Prostate gland (tissue), 2 donors: ENCODE data around the gene CACNA1S. TPM values are rescaled to one million over a fixed set of nuclear protein-coding genes. Genes with fewer than 3 reads are reported as not detected.

Experiments used
- DNase-seq: peaks from one replicate; pipeline ENCODE4 v3.0.0-alpha.2; 2019; ENCODE audit warnings: low spot score
- H3K27ac ChIP-seq, 2 donors: fragments of 200-600 bp; sonication (generic); 2 replicates each; pipeline ENCODE4 v1.5.1; 2017 to 2019
- H3K27me3 ChIP-seq: fragments of 200-600 bp; sonication (generic); replicated peaks from 2 replicates; pipeline ENCODE4 v1.5.1; 2019; ENCODE audit not compliant: insufficient read depth
- H3K36me3 ChIP-seq, 2 donors: fragments of 200-600 bp; sonication (generic); 1 replicate in 1 of 2; 2 replicates in 1 of 2; pipeline versions ENCODE4 v1.5.1 to v1.8.1; 2017 to 2019
- H3K4me1 ChIP-seq: fragments of 200-600 bp; sonication (generic); replicated peaks from 2 replicates; pipeline ENCODE4 v1.5.1; 2019
- H3K4me3 ChIP-seq, 2 donors: fragments of 200-600 bp; sonication (generic); 2 replicates each; pipeline ENCODE4 v1.5.1; 2017 to 2019
- H3K9me3 ChIP-seq: fragments of 200-600 bp; sonication (generic); 2 replicates; pipeline ENCODE4 v1.5.1; 2017
- POLR2A ChIP-seq: fragments of 450-650 bp; IDR thresholded peaks from one replicate; pipeline ENCODE4 v1.6.1; 2016; ENCODE audit warnings: antibody characterized with exemption, mild to moderate bottlenecking
- POLR2AphosphoS5 ChIP-seq: sonication (generic); formaldehyde crosslinking; IDR thresholded peaks from one replicate; pipeline ENCODE4 v1.6.1; 2017; ENCODE audit warnings: antibody characterized with exemption
- WGBS: methylation state at CpG from one replicate; pipeline ENCODE4 v1.1.5; 2018; 5-methylcytosine and 5-hydroxymethylcytosine counted together
- intact Hi-C: fragments of 100-400 bp; cut with DNase I; formaldehyde crosslinking; loops from one replicate; pipeline ENCODE4 v1.14.2; 2022
- total RNA-seq, 2 donors: library from RNA; depleted of rRNA; stranded (reverse); fragments of >200 nt; gene quantifications; one replicate each; pipeline ENCODE4 v1.1.0, GENCODE V29; 2016
- TF ChIP-seq, protein P1 (sequence below), 4 experiments: fragments of 200-600 bp in 2 of 4; fragments of 450-650 bp in 2 of 4; sonication (generic) in 2 of 4; IDR thresholded peaks; 1 replicate in 3 of 4; 2 replicates in 1 of 4; pipeline ENCODE4 v1.5.1; 2016 to 2019; ENCODE audit warnings: antibody characterized with exemption in 4 of 4, mild to moderate bottlenecking in 2 of 4, moderate library complexity in 2 of 4

Gene CACNA1S
- total RNA-seq, 2 donors from 2014 or later: 0.55 TPM; not detected in 1

DNA sequence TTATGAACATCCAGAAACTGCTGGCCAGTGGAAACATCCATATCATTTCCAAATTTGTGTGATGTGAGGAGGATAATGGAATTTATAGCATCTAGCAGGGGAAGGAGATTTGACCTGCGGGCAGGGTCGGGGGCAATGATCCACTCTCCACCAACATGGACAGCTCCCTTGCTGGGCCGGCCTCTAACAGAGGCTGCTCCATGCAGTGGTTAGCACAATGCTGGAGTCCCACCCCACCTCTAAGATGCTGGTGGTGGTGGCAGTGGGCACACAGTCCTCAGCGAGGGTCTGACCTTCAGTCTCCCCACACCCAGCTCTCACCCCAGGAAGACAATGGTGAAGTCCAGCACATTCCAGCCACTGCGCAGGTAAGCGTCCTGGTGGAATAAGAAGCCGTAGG lies 18.7 kb downstream of the CACNA1S start:
- Histone ChIP-seq H3K9me3 (no peaks in the 10 kb centered on the region), H3K27me3 (no peaks in the 10 kb centered on the region), H3K27ac (no peak overlapping the region), H3K36me3 (no peaks in the 10 kb centered on the region), H3K4me3 (no peak overlapping the region), H3K4me1 (no peaks in the 10 kb centered on the region)
- DNase-seq: no peak
- WGBS: 87% methylated on average over 7 of the region's 7 CpGs
- intact Hi-C loops: no loop called here
- TF ChIP-seq, protein P1, sequence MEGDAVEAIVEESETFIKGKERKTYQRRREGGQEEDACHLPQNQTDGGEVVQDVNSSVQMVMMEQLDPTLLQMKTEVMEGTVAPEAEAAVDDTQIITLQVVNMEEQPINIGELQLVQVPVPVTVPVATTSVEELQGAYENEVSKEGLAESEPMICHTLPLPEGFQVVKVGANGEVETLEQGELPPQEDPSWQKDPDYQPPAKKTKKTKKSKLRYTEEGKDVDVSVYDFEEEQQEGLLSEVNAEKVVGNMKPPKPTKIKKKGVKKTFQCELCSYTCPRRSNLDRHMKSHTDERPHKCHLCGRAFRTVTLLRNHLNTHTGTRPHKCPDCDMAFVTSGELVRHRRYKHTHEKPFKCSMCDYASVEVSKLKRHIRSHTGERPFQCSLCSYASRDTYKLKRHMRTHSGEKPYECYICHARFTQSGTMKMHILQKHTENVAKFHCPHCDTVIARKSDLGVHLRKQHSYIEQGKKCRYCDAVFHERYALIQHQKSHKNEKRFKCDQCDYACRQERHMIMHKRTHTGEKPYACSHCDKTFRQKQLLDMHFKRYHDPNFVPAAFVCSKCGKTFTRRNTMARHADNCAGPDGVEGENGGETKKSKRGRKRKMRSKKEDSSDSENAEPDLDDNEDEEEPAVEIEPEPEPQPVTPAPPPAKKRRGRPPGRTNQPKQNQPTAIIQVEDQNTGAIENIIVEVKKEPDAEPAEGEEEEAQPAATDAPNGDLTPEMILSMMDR (IDR thresholded peaks at IDR 0.05): no peak
- TF ChIP-seq POLR2A (no peak), POLR2AphosphoS5 (no peak)

DNA sequence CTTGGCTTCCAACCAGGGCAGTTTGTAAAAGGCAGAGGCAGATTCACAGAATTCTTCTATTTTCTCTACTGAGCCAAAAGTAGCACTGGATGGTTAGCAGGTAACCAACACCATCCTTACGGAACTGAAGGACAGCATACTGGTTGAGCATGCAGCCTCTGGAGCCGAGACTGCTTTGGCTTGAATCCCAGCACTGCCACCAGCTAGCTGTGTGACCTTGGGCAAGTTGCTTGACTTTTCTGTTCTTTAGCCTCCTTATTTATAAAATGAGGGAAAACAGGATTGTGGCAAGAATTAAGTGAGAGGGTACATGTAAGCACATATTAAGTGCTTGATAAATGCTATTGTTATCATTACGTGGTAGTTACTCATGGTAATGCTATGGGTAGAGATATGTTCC lies 19.5 kb downstream of the CACNA1S start:
- TF ChIP-seq POLR2AphosphoS5 (no peak), POLR2A (no peak)
- TF ChIP-seq, protein P1 (IDR thresholded peaks at IDR 0.05): no peak
- Histone ChIP-seq H3K4me1 (no peaks in the 10 kb centered on the region), H3K9me3 (no peaks in the 10 kb centered on the region), H3K27ac (no peak overlapping the region), H3K27me3 (no peaks in the 10 kb centered on the region), H3K4me3 (no peak overlapping the region), H3K36me3 (no peaks in the 10 kb centered on the region)
- intact Hi-C loops: no loop called here
- WGBS: 65% methylated on average over 3 of the region's 3 CpGs
- no peak for DNase-seq

DNA sequence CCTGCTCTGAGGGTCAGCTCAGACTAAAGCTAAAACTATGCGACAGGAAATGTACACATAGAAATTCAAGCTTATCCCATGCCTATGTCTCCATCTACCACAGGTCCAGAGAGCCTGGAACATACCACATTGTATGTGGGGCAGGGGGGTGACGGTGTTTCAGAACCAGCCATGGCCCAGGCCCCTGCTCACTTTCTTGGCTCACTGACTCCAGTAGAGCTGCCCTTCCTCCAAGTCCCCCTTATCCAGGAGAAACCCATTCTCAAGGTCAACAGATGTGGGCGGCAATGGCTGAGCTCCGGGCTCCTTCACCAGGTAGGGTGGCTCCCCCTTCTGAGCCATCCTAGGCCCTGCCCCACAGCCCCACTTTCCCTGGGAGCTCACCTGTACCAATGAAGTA lies 21.0 kb downstream of the CACNA1S start:
- TF ChIP-seq, protein P1 (IDR thresholded peaks at IDR 0.05): no peak
- no peak for TF ChIP-seq POLR2AphosphoS5
- no peak for TF ChIP-seq POLR2A
- Histone ChIP-seq H3K9me3 (no peaks in the 10 kb centered on the region), H3K27me3 (no peaks in the 10 kb centered on the region), H3K27ac (no peak overlapping the region), H3K4me1 (no peaks in the 10 kb centered on the region), H3K36me3 (no peaks in the 10 kb centered on the region), H3K4me3 (no peak overlapping the region)
- intact Hi-C loops: no loop called here
- 95% methylated on average over 4 of the region's 4 CpGs for WGBS
- DNase-seq: no peak

DNA sequence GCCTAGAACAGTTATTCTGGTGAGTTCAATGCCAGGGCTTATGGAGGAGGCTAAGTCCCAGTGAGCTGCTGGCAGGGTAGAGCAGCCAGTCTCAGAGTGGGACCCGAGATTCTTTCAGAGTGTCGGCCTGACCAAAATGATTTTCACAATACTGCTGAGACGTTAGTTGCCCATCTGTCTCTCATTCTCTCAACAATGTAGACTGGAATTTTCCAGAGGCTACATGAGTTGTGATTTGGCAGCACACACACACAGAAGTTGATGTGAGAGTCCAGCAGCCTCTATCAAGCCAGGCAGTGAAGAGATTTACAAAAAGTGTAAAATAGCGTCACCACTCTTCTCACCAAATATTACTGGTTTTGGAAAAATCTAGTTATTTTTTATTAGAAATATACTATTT lies 21.7 kb downstream of the CACNA1S start:
- no peak overlapping the region for H3K4me3 ChIP-seq
- H3K27me3 ChIP-seq: no peaks in the 10 kb centered on the region
- 92% methylated on average over 4 of the region's 4 CpGs for WGBS
- no peaks in the 10 kb centered on the region for H3K4me1 ChIP-seq
- H3K27ac ChIP-seq: no peak overlapping the region
- no peak for TF ChIP-seq POLR2A
- TF ChIP-seq, protein P1 (IDR thresholded peaks at IDR 0.05): no peak
- no peak for TF ChIP-seq POLR2AphosphoS5
- no peak for DNase-seq
- intact Hi-C loops: no loop called here
- H3K36me3 ChIP-seq: no peaks in the 10 kb centered on the region
- no peaks in the 10 kb centered on the region for H3K9me3 ChIP-seq

DNA sequence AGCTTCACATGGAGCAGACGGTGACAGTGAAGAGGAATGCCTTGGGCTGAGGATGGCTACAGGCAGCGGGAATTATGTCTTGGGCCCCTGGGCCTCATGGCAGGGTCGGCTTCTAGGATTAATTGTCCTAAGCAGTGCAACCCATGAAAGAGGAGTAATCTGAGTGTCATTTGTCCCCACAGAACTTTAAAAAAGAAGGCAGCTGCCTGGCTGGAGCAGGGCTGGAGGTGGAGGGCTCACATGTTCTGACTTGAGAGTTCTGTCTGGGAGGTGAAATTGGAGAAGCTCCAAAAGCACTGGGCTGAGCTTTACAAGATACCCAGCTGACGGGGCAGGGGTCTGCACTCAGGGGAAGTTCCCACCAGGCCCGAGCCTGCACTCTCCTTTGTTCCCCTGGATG lies 22.6 kb downstream of the CACNA1S start:
- H3K4me3 ChIP-seq: no peak overlapping the region
- no peaks in the 10 kb centered on the region for H3K36me3 ChIP-seq
- no peaks in the 10 kb centered on the region for H3K9me3 ChIP-seq
- intact Hi-C loops: no loop called here
- TF ChIP-seq POLR2AphosphoS5: no peak
- TF ChIP-seq, protein P1 (IDR thresholded peaks at IDR 0.05): no peak
- no peak for TF ChIP-seq POLR2A
- no peak for DNase-seq
- no peaks in the 10 kb centered on the region for H3K27me3 ChIP-seq
- no peaks in the 10 kb centered on the region for H3K4me1 ChIP-seq
- WGBS: 51% methylated on average over 5 of the region's 5 CpGs
- no peak overlapping the region for H3K27ac ChIP-seq
